ENCODE measurements around the gene RGPD8.
A peak's percentile ranks its signal among the peaks of the same experiment; 100 is the strongest.
"Not testable (repeated sequence)": the region's sequence is repeated elsewhere in the genome, so short reads cannot be mapped to it uniquely, and the experiment has no call there.

Gene RGPD8

DNA sequence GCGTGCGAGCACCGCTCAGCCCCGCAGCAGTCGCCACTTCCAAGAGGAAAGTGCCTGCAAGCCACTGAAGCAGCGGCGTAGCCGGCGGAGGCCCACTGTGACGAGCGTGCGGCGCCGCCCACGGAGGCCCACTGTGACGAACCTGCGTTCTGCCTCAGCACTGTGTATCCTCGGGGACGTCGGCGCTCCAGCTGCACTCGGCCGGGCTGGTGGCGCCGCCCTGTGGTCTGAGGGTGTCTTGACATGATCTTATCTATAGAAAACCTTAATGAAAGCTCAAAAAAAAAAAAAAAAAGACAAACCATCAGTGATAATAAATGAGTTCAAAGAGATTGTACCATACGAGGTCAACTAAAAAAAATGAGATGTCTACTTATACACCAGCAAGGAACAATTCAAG is at the start of gene RGPD8:
Gene RGPD8, minus strand, starts transcription at position 166 of the 400 bp plus-strand sequence. CDS start 192 bp downstream, outside the sequence.
- DNase-seq, result not testable (repeated sequence)

DNA sequence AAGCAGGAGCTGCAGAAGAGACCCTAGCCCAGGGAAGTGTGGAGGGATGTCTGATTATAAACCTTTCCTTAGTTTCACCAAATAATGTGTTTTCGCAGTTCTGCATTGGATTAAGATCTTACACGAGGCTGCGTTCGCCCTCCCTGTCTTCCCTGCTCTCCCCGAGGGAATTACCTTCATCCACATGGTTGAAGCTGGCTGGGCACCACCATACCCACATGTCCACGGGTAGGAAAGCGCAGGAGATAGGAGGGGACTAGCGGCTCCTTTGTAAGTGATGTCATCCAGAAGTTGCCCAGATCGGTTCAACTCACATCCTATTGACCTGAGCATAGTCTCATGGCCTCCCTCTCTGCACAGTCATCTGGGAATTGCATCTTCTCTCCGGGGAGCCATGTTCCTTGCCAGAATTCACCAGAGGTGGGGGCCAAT is 49.6 kb upstream of the RGPD8 start:
- peak in 2 of 14 donors; percentile 22 to 28 for DNase-seq

DNA sequence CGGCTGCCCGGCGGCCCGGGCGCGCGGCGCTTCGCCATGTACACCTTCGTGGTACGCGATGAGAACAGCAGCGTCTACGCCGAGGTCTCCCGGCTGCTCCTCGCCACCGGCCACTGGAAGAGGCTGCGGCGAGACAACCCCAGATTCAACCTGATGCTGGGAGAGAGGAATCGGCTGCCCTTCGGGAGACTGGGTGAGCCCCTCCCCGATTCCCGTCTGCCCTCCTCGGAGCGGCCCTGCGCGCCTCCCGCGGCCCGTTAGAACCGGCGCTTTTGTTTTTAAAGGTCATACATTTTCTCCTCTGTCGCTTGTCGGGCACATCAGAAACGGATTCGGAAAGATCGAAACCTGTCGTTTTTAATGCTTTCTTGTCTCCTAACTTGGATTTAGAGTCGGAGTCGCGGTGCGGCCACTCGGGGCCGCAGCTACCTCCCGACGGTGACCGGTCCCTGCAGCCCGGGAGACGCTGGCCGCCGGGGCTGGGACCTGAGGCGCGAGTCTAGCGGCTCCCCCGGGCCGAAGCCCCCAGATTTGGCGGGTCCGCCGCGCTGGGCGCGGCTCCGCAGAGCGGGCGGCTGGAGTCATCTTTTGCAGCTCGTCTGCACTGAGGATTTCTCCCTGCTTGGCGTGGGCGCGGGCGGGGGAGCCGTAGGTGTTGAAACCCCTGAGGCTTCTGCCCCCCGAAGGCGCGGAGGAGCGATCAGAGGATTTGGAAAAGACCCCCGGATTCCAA is 49.0 kb upstream of the RGPD8 start:
- peak in 9 of 14 donors; percentile 26 to 66 (median 53) for DNase-seq

DNA sequence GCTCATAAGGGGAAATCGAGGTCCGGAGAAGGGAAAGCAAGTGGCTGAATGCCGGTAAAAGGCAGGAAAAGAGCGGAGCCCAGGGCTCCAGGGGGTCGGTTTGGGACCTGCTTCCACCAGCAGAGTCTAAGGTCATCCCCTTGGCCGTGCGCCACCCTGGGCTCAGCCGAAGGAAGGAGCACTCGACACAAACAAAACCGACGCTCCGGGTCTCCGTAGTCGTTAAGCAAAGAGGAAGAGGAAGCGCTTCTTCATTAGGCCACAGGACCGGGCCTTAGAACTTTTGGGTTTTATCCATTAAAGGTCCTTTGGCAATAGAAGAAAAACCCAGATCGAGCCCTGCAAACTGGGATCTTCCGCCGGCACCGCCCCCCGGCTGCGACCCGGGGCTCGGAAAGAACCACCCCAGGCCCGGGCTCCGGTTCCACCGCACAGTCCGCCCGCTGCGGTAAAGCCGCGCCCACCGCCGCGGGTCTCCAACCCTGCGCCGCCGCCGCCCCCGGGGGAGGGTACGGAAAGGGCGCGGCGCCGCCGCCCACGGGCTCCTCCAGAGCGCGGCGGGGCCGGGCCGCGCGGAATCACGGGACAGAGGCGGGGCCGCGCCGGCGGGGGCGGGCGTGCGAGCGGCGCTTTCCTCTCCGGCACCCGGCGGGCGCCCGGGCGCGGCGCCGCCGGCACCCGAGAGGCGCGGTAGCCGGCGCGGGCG is 48.2 kb upstream of the RGPD8 start, which contains the start of gene TTL:
Gene TTL, plus strand, starts transcription at position 629 of the 706 bp plus-strand sequence. CDS start 189 bp downstream, outside the sequence.
- DNase-seq, result peak in 13 of 14 donors; percentile 37 to 88 (median 74)

DNA sequence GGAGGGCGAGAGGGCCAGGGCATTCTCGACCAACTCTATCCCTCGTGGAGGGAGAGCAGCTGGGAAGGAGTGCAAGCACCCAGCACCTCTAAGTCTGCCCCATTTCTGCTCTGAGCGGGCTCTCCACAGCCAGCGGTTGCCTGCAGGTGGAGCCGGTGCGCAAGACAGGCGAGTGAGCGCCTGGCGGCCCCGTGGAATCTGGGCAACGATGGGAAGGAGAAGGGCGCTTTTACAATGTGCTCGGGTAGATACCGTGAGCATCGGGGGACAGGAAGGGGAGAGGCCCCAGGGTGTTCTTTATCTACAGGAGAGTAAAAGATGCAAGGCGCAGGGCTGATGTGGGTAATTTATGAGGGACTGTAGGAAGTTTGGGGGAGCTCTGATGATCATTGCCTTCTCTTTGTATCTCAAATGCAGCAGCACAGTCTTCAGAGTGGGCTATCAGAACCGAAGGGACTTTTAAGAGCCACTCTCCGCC is 47.6 kb upstream of the RGPD8 start:
- peak in 13 of 14 donors; percentile 40 to 83 (median 71) for DNase-seq

DNA sequence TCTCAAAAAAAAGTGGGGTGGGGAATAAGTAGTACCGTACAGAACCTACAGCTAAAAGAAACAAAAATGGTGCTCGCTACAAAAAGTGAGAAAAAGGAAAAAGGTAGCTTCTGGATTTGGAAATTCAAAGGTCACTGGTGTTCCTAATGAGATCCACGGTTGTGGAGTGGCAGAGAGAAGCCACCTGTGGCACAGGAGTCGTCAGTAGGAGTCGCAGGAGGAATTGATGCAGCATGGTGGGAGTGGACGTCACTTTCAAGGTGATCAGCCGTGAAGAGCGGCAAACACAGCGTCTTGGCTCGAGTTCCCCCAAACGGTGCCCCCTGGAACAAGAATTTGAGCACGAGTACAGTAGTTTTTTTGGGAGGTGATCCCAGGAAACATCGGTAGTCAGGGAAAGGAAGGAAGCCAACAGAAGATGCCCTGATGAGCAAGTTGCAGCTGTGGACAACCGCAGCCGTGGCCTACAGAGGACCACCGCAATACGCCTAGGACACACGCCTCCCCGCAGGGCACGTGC is 47.1 kb upstream of the RGPD8 start:
- no peak for DNase-seq

DNA sequence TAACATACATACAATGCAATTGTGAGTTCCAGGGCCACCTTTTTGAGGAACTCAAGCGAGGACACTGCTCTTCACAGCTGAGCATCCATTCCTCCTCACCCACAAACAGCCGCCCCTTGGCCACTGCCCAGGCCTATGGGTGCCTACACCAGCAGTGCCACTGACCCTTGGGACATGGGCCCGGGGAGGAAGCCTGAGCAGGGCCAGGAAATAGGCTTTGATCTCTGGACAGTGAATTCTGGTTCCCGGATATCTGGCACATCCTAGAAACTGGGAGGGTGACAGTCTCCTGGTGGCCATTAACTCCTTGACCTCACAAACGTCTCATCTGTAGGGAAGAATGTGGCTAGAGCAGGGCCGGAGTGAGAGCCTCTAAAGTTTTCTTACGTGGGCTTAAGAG is 43.0 kb upstream of the RGPD8 start:
- no peak for DNase-seq

DNA sequence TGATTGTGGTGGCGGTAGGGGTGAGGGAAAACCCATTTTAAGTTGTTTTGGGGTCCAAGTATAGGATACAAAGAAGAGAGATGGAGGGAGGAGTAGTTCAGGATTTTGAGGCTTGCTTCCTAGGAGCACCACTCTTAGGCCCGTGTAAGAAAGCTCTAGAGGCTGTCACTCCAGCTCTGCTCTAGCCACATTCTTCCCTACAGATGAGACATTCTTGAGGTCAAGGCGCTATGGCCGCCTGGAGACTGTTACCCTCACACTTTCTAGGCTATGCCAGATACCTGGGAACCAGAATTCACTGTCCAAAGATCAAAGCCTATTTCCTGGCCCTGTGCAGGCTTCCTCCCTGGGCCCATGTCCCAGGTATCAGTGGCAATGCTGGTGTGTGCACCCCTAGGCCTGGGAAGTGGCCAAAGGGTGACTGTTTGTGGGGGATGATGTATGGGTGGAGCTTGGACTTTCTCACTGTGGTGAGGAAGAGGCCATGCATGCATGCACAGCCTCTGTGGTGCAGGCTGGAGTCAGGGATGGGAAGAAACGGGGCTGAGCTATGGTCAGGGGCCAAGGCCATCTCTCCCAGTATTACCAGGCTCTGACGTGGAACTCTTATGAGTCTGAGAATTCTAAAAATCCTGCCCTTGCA is 41.5 kb upstream of the RGPD8 start:
- DNase-seq, result no peak

DNA sequence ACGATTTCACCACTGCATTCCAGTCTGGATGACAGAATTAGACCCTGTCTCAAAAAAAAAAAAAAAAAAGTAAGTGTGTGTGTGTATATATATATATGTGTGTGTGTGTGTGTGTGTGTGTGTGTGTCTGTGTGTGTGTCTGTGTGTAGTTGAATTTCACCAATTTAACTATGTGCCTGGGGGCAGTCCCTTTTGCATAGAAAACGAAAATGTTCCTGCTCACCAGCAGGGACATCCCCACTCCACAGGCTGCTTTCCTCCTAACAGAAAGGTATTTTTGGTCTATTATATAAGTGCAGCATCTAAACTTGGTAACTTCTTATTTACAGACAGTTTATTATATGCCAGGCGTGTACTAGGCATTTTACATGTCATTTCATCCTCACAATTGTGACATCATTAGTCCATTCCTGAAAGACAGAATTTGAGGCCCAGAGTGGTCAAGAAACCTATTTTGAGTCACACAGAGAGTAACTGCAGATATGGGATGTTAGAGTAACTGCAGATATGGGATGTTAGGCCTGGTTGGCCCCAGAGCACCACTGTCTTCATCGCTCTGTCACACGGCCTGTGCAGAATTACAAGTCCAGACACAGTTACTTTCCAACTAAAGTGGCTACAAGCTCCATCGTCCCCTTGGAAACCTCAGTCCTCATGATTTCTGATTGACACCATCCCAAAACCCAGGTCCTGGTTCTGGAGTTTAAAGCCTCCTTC is 39.3 kb upstream of the RGPD8 start:
- DNase-seq, result no peak

DNA sequence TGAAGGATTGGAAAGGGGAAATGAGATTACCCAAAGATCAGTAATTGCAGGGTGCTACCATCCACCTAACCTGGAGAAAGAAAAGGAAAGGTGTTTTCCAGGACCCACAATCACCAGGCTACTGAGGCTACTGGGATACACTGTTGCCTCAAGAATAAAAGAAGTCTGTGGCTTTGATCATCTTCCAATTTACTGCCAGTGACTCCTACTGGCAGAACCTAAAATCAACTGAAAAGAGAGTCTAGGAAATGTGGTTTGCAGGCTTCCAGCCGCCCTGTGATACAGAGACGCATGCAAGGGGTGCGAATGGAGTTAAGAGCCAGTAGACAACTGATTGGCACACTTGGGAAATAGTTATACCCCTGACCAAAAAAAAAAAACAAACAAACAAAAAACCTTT is 31.9 kb upstream of the RGPD8 start:
- DNase-seq, result no peak

DNA sequence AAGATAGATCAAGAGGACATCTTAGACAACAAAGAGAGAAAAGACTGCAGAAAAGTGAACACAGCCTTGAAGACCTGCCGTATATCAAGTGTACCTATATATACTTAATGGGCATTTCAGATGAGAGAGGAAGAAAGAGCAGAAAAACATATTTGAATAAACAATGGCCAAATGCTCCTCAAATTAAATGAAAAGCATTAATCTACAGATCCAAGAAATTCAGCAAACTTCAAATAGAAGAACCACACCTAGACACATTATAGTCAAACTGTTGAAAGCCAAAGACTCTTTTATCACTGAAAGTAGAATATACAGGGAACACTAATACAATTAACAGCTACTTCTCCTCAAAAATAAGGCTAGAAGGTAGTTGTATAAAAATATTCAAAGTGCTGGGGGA is 29.8 kb upstream of the RGPD8 start:
- DNase-seq, result no peak

DNA sequence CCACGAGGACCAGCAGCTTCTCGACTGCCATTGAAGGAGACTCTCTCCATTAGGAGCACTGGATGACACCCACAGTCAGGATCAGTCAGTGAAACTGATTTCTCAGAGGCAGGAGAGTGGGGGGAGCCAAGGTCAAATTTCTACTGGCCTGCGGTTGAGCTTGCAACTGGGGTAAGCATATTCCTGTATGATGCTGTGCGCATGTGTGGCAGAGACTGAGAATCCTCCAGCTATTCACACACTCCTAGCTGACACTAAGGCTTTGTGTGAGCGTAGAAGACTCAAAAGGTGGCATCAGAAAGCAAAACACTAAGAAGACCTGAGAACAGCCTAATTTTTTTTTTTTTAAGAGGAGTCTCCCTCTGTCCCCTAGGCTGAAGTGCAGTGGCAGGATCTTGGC is 28.7 kb upstream of the RGPD8 start:
- DNase-seq, result no peak

DNA sequence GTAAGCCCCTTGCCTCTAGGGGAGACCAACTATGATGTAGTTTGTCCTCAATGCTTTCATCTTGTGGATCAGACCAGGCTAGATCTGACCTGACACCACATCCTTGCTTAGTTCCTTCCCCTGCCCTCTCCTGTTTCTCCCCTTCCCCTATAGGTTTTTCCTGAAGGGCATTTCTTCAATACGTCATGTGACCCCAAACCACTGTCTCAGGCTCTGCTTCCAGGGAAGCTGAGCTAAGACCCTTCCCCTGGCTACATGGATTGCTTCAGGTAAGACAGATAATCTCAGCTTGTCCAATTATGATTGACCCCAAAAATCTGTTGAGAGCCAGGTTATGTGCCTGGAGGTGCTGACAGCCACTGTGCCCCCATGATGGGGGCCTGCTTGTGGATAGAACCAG is 25.9 kb upstream of the RGPD8 start:
- DNase-seq, result no peak

DNA sequence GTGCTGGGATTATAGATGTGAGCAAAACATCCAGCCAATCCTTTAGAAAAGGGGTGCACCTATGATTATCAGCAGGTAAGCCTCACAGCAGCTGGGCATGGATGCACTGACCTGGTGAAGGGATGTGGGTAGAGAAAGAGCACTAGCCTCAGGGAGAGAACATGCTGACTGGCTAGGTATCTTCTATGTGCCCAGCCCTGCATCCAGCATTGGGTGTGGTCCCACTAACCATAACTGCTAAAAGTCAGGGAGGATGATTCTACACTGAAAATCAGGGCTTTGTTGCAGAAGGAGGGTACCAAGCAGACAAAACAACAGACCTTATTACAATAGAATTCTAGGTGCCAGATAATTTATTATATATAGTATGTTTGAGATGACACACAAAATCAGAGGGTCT is 21.1 kb upstream of the RGPD8 start:
- DNase-seq, result no peak

DNA sequence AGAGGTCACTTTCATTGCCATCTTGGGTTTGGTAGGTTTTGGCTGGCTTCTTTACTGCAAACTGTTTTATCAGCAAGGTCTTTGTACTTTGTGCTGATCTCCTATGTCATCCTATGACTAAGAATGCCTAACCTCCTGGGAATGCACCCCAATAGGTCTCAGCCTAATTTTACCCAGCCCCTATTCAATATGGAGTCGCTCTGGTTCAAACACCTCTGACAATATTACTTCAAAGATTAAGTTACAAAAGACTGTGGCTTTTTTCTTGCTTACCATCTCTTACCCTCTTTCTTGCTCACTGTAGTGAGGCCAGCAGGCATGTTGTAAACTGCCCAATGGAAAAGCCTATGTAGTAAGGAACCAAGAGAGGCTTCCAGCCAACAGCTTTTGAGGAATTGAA is 17.9 kb upstream of the RGPD8 start:
- DNase-seq, result no peak

DNA sequence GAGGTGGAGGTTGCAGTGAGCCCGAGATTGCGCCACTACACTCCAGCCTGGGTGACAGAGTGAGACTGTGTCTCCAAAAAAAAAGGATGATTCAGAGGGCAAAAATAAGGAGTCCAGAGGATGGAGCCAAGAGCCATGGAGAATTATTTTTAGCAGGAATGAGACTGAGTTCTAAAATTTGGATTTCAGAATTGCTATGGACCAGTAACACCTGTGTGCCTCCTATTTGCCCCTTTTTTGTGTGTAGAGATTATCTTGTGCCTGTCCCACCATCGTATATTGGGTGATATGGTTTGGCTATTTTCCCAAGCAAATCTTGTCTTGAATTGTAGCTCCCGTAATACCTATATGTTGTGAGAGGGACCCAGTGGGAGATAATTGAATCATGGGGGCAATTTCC is 16.4 kb upstream of the RGPD8 start:
- DNase-seq, result no peak

DNA sequence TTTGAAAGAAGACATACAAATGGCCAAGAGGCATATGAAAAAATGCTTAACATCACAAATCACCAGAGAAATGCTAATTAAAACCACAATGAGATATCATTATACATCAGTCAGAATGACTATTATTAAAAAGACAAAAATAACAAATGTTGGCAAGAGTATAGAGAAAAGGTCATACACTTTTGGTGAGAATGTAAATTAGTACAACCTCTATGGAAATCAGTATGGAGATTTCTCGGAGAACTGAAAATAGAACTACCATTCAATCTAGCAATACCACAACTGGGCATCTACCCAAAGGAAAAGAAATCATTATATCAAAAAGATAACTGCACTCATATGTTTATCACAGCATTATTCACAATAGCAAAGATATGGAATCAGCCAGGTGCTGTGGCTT is 10.8 kb upstream of the RGPD8 start:
- not testable (repeated sequence) for DNase-seq

DNA sequence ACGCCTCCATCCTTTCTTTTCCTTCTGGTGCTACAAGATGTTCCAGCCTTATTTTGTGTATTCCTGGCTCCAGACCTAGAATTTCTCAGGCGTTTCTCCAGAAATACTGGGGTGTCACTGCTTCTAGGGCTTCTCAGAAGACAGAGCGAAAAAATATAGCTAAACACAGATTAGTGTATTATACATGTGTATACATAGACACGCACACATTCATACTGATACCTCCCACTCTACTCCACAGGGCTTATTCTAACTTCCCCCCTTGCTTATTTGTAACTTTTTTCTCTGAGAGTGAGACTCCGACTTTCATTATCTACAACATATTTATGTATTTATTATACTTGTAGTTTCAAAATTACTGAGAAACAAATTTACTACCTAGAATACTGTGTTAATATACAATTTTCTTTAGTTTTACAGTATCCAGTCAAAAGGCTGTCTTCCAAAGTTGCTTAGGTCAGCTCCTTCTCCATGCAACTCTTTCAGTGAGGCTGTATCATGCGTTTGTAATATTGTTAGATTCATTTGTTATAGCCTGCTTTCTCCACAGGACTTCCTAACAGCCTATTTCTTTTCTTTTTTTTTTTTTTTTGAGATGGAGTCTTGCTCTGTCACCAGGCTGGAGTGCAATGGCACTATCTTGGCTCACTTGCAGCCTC is 5.3 kb upstream of the RGPD8 start:
- DNase-seq, result not testable (repeated sequence)

DNA sequence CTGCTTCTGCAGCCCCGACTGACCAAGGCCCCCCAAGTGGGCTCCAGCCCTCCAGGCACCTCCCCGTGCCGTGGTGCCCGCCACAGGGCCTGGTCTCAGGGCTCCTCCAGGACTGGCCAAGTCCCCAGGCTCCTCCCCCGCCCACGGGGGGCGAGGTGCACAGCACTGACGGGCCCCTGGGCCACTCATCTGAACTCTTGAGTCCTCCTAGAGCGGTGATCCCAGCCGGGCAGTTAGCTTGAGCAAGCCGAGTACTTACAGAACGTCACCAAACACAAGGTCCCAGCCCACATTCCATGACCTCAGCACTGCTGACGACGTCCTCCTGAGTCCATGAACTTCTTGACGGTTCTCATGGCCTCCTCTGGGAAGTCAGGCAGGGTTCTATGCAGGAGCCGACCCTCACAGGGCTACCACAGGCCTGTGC is 4.0 kb upstream of the RGPD8 start:
- not testable (repeated sequence) for DNase-seq

DNA sequence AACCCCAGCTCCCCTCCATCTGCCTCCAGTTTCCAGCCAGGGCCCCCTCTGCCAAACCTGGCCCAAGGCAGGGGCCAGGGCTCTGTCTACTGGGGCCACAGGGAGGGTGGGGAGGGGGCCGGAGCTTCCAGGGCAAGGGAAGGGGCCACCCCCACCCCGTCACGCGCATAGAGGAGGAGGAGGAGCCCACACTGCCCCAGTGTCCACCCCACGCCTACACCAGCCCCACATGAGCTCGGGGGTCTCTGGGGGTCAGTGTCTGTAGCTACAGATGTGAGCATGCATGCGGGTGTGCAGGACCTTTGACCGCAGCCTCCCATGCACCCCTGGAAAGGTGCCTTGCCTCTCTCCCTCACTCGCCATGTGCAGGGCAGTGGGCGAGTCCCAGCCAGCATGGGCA is 3.5 kb upstream of the RGPD8 start:
- not testable (repeated sequence) for DNase-seq

DNA sequence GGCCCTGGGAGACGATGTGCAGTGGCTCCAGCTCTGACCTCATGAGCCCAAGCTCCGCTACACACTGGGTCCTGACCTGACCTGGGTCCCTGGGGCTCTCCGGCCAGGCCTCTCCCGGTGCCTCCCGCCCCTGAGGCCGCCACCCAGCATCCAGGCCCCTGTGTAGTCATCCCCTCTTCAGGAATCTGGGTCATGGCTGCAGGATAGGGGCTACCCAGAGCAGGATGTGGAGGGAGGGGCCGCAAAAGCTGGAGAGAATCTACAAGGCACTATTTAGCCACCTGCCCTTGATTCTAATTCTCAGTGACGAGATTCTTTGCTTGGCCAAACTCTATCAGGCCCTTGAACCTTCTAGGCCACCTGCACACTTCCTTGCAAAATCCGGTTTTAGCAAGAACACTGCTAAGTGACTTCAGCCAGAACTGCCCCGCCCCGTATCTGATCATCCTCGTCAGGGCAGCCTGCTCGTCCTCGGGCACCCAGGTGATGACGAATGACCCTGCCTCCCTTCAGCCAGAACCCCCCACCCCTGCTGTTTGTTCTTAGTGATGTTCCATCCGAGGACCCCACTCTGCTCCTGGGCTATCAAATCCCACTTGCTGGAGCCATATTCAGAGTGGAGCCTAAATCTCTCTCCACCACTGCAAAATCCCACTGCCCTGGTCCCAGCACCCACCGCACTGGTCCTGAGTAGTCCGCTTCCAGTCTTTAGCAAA is 2.4 kb upstream of the RGPD8 start:
- DNase-seq, result not testable (repeated sequence)
